Mucosa of rectum (tissue), 2 donors: ENCODE data around the gene ARID1B.

ENCODE experiments used
- H3K27ac ChIP-seq, 2 donors: one replicate each; pipeline ENCODE4 v1.7.0; 2013; ENCODE audit warnings: inconsistent platforms in 2 of 2, low read depth in 2 of 2, low read length in 2 of 2
- H3K27me3 ChIP-seq, 2 donors: one replicate each; pipeline ENCODE4 v1.7.0; 2013; ENCODE audit warnings: low read length in 2 of 2; ENCODE audit not compliant: control insufficient read depth in 2 of 2, insufficient read depth in 2 of 2
- H3K36me3 ChIP-seq, 2 donors: one replicate each; pipeline ENCODE4 v1.7.0; 2013; ENCODE audit warnings: low read length in 2 of 2; ENCODE audit not compliant: control insufficient read depth in 2 of 2, insufficient read depth in 2 of 2
- H3K4me1 ChIP-seq, 2 donors: one replicate each; pipeline ENCODE4 v1.7.0; 2013; ENCODE audit warnings: low read length in 2 of 2, mild to moderate bottlenecking in 1 of 2; ENCODE audit not compliant: control insufficient read depth in 2 of 2, insufficient read depth in 2 of 2
- H3K4me3 ChIP-seq, 2 donors: one replicate each; pipeline ENCODE4 v1.7.0; 2013; ENCODE audit warnings: low read length in 2 of 2
- H3K9ac ChIP-seq, 2 donors: one replicate each; pipeline ENCODE4 v1.7.0; 2013; ENCODE audit warnings: low read length in 2 of 2, low read depth in 1 of 2, mild to moderate bottlenecking in 1 of 2
- H3K9me3 ChIP-seq, 2 donors: one replicate each; pipeline ENCODE4 v1.7.0; 2013; ENCODE audit warnings: low read length in 2 of 2; ENCODE audit not compliant: control insufficient read depth in 2 of 2
- donor health status: healthy.
- donor health status: Normal muscosa, but diverticular disease.

Gene ARID1B

DNA sequence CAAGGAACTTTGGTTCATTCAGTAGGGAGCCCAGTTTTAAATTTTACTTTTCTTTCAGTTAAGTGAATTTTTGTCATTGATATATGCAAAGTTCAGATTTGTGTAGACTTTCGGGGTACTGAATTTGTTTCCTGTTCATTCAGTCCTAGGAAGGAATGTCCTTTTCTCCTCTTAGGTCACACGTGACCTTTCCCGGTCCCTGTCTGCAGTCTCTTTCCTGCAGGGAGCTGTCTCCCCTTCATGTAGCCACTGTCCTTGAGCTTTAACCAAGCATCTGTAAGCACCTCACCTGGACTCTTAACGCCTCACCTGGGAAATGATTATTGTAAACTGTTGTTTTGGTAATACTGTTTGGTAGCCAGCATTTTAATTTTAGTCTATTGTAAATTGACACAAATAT, 190.7 kb downstream of the ARID1B start:
- Histone ChIP-seq H3K4me1 (peaks cover 0 to 7% of the 10 kb centered on the region in 2 donors), H3K27me3 (no peaks in the 10 kb centered on the region), H3K27ac (no peak overlapping the region), H3K9me3 (no peaks in the 10 kb centered on the region), H3K9ac (no peak overlapping the region), H3K36me3 (no peaks in the 10 kb centered on the region), H3K4me3 (no peak overlapping the region)

DNA sequence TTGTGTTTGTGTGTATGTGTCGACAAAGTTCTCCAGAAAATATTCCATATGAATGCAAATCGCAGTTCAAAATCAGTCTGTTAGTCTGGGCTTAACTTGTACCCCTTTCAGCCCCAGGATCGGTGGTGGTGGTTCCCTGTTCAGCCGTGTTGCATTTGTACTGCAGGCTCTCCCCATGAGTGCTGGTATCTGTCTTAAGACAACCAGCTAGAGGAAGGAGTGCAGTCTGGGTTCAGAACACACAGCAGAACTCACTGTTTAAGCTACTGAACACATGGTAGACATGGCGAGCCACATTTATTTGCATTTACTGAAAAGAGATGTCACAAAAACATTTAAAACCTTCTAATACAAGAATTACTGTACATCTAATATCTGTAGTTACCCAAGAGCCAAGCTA, 192.1 kb downstream of the ARID1B start:
- H3K4me1 ChIP-seq: peaks cover 0 to 2% of the 10 kb centered on the region in 2 donors
- H3K27ac ChIP-seq: no peak overlapping the region
- H3K36me3 ChIP-seq: no peaks in the 10 kb centered on the region
- no peak overlapping the region for H3K9ac ChIP-seq
- no peak overlapping the region for H3K4me3 ChIP-seq
- no peaks in the 10 kb centered on the region for H3K27me3 ChIP-seq
- no peaks in the 10 kb centered on the region for H3K9me3 ChIP-seq

DNA sequence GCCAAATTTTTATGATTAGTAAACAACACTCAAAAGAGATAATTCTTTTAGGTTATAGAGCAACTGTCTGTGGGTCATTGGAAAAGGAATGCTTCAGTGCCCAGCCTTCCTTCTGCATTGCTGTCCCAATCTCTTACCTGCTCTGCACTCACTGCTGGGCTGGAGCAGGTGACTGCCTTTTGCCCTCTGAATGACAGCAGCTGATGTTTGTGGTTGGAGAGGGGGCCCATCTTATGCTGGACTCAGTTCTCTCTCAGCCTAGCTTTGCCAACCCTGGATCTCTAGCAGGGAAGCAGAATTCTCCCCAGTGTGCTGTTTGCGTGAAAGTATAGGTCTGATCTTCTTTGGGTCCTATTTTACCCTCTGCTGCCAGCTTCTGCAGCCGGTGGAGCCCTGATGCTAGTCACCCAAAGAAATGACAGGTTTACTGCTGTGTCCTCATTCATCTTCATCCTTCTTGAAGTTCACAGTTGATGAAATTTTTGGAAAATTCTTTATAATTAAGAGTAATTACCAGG, 193.5 kb downstream of the ARID1B start:
- Histone ChIP-seq H3K9ac (no peak overlapping the region), H3K4me1 (peaks cover 0 to 2% of the 10 kb centered on the region in 2 donors), H3K4me3 (no peak overlapping the region), H3K9me3 (no peaks in the 10 kb centered on the region), H3K27me3 (no peaks in the 10 kb centered on the region), H3K36me3 (no peaks in the 10 kb centered on the region), H3K27ac (no peak overlapping the region)

DNA sequence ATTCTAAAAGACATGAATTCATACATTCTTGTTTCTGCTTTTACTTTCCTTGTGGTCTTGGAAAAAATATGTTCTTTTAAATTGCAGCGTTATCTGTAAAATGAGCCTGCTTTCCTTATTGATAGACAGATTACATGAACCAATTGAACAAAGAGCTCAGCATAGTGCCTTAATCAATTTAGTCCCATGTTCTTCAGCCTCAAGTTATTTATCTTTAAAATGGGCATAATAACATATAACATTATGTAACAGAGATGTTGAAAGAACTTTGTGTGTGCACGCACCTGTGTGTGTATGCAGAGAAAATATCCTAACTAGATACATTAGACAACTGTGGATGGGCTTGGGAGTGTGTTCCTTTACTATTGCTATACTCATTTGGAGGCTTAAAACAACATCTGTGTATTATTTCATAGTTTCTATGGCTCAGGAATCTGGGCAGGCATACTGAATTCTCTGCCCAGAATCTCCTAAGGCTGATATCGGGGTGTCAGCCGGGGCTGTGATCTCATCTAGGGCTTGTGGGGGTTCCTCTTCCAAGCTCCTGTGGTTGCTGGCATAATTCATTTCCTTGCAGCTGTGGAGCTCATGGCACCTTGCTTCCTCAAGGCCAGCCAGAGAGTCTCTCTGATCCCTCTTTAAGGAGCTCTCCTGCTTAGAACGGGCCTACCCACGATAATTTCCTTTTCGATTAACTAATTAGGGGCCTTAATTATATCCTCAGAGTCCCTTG, 194.1 kb downstream of the ARID1B start:
- Histone ChIP-seq H3K36me3 (no peaks in the 10 kb centered on the region), H3K9ac (no peak overlapping the region), H3K9me3 (no peaks in the 10 kb centered on the region), H3K4me1 (peaks cover 0 to 2% of the 10 kb centered on the region in 2 donors), H3K4me3 (no peak overlapping the region), H3K27ac (no peak overlapping the region), H3K27me3 (no peaks in the 10 kb centered on the region)

DNA sequence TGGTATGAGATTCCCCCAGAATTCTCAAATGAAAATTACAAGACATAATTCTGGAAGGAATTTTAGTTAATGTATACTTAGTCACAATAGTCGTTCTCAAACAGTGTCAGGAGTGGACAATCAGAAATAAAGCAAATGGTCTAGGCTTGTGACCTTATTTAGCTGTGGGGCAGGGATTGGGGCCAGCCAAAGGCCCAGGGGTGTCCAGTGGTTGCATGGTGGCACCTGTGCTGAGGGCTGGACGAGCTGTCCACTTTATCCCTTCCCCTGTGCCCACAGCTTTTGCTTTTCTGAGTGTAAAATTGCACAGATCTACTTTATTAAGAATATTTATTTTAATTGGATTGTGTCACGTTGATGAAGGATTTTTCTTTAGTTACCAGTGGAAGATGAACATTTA, 195.0 kb downstream of the ARID1B start:
- H3K9ac ChIP-seq: no peak overlapping the region
- no peaks in the 10 kb centered on the region for H3K36me3 ChIP-seq
- no peaks in the 10 kb centered on the region for H3K27me3 ChIP-seq
- peaks cover 0 to 2% of the 10 kb centered on the region in 2 donors for H3K4me1 ChIP-seq
- H3K27ac ChIP-seq: no peak overlapping the region
- no peaks in the 10 kb centered on the region for H3K9me3 ChIP-seq
- no peak overlapping the region for H3K4me3 ChIP-seq

DNA sequence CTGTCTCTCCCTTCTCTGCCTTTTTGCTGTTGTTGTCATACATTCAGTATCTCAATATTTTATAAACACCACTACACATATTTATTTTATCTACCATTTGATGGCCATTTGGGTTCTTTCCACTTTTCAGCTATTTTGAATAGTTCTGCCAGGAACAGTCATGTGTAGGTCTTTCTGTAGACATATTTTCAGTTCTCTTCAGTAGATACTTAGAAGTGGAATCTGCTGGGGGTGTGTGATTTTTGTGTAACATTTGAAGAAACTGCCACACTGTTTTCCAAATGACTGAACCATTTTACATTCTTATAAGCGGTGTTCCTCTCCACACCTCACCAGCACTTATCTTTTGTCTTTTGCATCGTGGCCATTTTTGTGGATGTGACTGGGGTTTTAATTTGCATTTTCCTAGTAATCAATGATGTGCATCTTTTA, 197.7 kb downstream of the ARID1B start:
- no peak overlapping the region for H3K4me3 ChIP-seq
- H3K4me1 ChIP-seq: peaks cover 0 to 7% of the 10 kb centered on the region in 2 donors
- no peaks in the 10 kb centered on the region for H3K27me3 ChIP-seq

DNA sequence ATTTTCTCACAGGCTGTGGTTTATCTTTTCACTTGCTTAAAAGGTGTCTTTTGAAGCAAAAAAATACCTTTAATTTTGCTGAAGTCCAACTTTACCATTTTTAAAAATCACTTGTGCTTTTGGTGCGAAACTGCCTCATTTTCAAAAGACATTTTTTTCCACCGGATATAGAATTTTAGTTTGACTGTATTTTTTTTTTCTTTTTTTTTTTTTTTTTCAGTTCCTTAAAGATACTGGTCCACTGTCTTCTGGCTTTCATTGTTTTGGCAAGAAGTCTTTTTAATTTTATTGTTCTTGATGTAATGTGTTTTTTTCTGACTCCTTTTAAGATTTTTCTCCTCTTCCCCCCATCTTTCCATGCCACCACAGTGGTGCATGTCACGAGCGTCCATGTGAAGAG, 198.2 kb downstream of the ARID1B start:
- Histone ChIP-seq H3K9ac (no peak overlapping the region), H3K36me3 (no peaks in the 10 kb centered on the region), H3K4me1 (peaks cover 0 to 7% of the 10 kb centered on the region in 2 donors), H3K4me3 (peak overlapping the region in 1 of 2 donors; percentile 56), H3K27ac (no peak overlapping the region), H3K9me3 (no peaks in the 10 kb centered on the region), H3K27me3 (no peaks in the 10 kb centered on the region)

More for the DNA sequence above, 197.7 kb downstream of the ARID1B start:
- H3K27ac ChIP-seq: no peak overlapping the region
- no peaks in the 10 kb centered on the region for H3K36me3 ChIP-seq
- no peak overlapping the region for H3K9ac ChIP-seq
- H3K9me3 ChIP-seq: no peaks in the 10 kb centered on the region

DNA sequence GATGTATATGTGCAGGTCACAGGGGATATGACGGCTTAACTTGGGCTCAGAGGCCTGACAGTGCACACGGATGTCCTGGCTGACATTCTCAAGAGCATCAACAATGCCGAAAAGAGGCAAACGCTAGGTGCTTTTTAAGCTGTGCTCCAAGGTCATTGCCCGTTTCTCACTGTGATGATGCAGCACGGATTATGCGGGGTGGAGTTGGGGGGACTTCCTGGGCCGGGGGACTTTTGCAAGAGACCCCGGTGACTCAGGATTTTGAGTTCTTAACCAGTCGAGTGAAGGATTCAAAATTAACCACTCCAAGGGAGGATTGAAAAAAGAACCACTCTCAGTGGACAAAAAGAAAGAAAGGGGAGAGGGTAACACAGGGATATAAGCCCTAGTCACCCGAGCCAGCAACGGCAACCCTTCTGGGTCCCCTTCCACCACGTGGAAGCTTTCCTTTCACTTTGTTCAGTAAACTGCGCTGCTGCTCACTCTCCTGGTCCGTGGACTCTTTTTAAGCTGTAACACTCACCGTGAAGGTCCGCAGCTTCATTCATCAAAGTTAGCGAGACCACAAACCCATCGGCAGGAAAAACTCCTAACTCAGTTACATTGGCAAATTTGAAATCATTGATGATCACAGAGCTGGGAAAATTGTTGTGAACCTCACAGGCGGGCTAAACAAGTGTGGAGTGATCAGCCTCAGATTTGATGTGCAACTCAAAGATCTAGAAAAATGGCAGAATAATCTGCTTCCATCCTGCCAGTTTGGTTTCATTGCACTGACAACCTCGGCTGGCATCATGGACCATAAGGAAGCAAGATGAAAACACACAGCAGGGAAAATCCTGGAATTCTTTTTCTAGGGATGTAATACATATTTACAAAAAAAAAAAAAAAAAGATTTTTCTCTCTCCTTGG, 199.3 kb downstream of the ARID1B start:
- H3K36me3 ChIP-seq: no peaks in the 10 kb centered on the region
- no peaks in the 10 kb centered on the region for H3K9me3 ChIP-seq
- H3K27ac ChIP-seq: no peak overlapping the region
- H3K9ac ChIP-seq: no peak overlapping the region
- H3K27me3 ChIP-seq: no peaks in the 10 kb centered on the region
- H3K4me3 ChIP-seq: peak overlapping the region in 1 of 2 donors; percentile 56
- peaks cover 0 to 6% of the 10 kb centered on the region in 2 donors for H3K4me1 ChIP-seq

DNA sequence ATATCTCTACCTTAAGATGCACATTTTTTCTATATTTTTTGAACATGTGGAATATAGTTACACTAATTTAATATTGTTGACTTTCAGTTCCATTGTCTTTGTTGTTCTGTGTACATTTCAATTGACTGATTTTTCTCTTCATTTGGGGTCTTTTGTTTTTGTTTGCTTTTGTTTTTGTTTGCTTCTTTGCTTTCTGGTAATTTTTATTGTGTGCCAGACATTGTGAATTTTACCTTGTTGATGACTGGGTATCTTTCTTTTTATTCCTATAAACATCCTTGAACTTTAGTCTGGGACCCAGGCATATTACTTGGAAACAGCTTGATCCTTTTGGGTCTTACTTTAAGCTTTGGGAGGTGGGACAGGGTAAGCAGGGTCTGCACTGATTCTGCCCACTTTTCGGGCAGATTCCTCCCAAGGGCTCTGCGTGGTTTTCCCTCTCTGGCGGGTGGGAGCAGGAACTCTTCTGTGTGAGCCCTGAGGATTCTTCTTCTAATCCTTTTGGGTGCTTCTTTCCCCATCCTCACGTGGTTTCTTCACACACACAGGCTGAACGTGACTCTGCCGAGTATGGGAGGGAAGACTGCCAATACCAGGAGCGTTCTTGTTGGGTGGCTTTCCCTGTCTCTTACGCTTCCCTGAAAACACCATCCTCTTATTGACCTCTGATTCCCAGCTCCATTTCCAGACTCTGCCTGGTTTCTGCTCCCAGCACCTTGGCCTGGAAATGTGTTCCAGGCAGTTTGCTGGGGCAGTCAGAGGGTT, 200.5 kb downstream of the ARID1B start:
- Histone ChIP-seq H3K27me3 (no peaks in the 10 kb centered on the region), H3K4me1 (peaks cover 0 to 5% of the 10 kb centered on the region in 2 donors), H3K9me3 (no peaks in the 10 kb centered on the region), H3K4me3 (no peak overlapping the region), H3K36me3 (no peaks in the 10 kb centered on the region), H3K9ac (no peak overlapping the region), H3K27ac (no peak overlapping the region)
